Activated T-helper 2 cell treated with anti-CD3 and anti-CD28 coated beads, Interferon-gamma antibody, Interleukin-2, Interleukin-4, amounts not matched to agents 10 μg/mL and 5 μg/mL and 100 μg/mL, durations not matched to agents 14 hours and 24 hours and 36 hours (primary cell): ENCODE results near the gene PSMA7. TPM values are rescaled to one million over a fixed set of nuclear protein-coding genes. Genes with fewer than 3 reads are reported as not detected.

Experiments used
- DNase-seq: peaks from one replicate; pipeline ENCODE4 v3.0.0; 2021; ENCODE audit warnings: low spot score
- H3K27ac Mint-ChIP-seq: one replicate; pipeline ENCODE4 v1.8.0; 2021; ENCODE audit warnings: mixed read lengths
- H3K27me3 Mint-ChIP-seq: one replicate; pipeline ENCODE4 v1.8.0; 2021; ENCODE audit warnings: low read depth, mixed read lengths
- H3K36me3 Mint-ChIP-seq: one replicate; pipeline ENCODE4 v1.8.0; 2021; ENCODE audit warnings: low read depth, mixed read lengths
- H3K4me1 Mint-ChIP-seq: one replicate; pipeline ENCODE4 v1.8.0; 2021; ENCODE audit warnings: low read depth, mixed read lengths
- H3K4me3 Mint-ChIP-seq: one replicate; pipeline ENCODE4 v1.8.0; 2021; ENCODE audit warnings: low read depth, mild to moderate bottlenecking, moderate library complexity, mixed read lengths
- H3K9me3 Mint-ChIP-seq: one replicate; pipeline ENCODE4 v1.8.0; 2021; ENCODE audit warnings: mixed read lengths
- intact Hi-C: fragments of 100-400 bp; cut with micrococcal nuclease; formaldehyde crosslinking; loops from one replicate; pipeline ENCODE4 v1.15.1; 2023
- total RNA-seq: library from RNA; stranded (reverse); gene quantifications from 2 replicates; pipeline ENCODE4 v1.2.3, GENCODE V29; 2022

PSMA7 gene
- total RNA-seq, 1 donor from 2014 or later, result 405 TPM

DNA sequence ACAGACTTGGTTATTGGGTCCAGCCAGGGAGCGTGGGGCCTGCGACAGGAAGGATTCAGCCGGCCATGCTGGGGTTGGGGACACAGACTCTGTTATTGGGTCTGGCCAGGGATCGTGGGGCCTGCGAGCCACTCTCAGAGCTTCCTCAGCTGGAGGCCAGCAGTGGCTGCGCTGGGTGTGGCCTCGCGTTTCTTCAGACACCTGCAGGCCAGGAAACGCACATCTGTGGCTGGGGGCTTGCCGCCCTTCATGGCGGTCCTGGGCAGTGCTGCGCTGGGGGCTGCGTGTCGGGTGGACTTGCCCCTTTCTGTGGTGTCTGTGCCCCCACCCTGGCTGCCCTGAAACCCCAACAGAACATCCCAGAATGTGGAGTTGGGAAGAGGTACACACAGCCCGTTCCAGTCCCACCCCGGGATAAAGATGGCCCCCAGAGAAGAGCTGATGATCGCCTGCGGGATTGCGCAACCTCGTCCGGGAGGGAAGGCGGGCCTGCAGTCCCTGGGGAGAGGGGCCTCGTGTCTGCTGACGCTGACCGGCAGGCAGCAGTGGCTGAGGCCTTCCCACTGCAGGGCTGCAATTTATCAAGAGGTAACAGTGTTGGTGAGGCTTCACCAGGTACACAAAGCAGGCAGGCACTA lies 22.7 kb upstream of the PSMA7 start:
- H3K27me3 Mint-ChIP-seq, result no peaks in the 10 kb centered on the region
- no peaks in the 10 kb centered on the region for H3K4me1 Mint-ChIP-seq
- intact Hi-C loops, result no loop called here
- DNase-seq, result no peak
- H3K36me3 Mint-ChIP-seq, result peaks cover 26% of the 10 kb centered on the region
- H3K4me3 Mint-ChIP-seq, result no peak overlapping the region
- no peaks in the 10 kb centered on the region for H3K9me3 Mint-ChIP-seq
- H3K27ac Mint-ChIP-seq, result no peak overlapping the region

DNA sequence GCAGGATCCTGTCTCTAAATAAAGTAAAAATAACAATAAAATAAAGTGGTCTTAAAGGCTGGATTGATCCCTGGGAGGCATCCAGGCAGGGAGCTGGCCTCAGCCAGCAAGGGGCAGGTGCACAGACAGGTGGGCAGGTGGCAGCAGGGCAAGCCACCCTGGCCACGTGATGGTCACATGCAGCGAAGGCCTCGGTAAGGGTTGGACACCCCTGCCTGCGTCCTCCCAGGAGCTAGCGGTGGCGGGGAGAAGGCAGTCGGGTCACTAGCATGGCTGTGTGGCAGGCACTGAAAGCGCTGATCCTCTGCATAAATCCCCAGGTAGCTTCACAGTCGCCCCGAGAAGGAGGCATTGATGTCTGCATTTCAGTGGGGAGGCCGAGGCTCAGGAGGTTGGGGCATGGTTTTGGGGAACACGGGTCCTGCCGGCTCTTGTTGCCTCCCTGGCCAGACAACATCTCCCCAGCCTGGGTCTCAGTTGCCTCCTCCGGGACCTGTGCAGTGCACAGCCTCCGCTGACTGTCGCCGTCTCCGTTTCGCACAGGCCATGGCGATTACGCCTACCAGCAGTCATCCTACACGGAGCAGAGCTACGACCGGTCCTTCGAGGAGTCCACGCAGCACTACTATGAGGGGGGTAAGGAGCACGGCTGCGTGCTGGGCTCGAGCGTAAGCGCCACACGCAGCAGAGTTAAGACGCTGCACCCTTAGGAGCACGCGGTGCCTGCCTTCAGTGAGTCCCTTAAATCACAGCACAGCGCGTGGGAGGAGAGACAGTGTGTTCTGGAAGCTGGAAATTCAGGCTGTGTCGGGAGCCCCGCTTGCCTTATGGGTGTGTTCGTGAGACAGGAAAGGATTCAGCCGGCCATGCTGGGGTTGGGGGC lies 21.9 kb upstream of the PSMA7 start:
- H3K36me3 Mint-ChIP-seq, result peaks cover 30% of the 10 kb centered on the region
- H3K4me1 Mint-ChIP-seq, result peaks cover 3% of the 10 kb centered on the region
- intact Hi-C loops, result no loop called here
- no peaks in the 10 kb centered on the region for H3K27me3 Mint-ChIP-seq
- H3K27ac Mint-ChIP-seq, result no peak overlapping the region
- no peak overlapping the region for H3K4me3 Mint-ChIP-seq
- H3K9me3 Mint-ChIP-seq, result no peaks in the 10 kb centered on the region
- DNase-seq, result no peak

DNA sequence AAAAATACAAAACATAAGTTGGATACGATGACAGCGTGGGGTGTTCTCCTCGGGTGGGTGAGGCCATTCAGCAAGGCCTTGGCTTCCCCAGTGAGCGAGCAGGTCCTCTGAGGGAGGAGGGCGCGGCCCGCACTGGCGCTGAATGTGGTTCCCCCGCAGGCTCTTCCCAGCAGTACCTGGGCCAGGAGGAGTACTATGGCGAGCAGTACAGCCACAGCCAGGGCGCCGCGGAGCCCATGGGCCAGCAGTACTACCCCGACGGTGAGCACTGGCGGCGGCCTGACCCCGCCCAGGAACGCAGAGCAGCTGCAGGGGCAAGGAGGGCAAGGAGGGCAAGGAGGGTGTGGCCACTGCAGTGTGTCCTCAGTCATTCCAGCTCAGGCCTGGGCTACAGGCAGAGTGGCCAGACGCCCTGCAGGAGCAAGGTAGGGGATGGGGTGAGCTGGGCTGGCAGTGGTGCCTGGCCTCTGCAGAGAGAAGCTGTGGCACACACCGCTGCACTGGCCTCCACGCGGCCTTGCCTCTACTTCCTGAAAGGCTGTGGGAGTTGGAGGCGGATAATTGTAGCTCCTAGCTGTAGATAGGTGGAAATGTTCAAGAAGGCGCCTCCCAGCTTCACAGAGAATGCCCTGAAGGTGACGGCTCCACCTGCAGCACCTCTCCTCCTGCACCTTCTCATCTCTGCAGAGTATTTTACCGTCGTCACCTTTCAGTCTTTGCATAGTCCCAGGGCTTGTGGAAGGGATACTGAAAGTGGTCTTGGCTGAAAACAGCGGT lies 21.0 kb upstream of the PSMA7 start:
- no peak overlapping the region for H3K27ac Mint-ChIP-seq
- H3K4me1 Mint-ChIP-seq, result peaks cover 10% of the 10 kb centered on the region
- intact Hi-C loops, result no loop called here
- no peak for DNase-seq
- peaks cover 36% of the 10 kb centered on the region for H3K36me3 Mint-ChIP-seq
- no peak overlapping the region for H3K4me3 Mint-ChIP-seq
- H3K27me3 Mint-ChIP-seq, result no peaks in the 10 kb centered on the region
- no peaks in the 10 kb centered on the region for H3K9me3 Mint-ChIP-seq

DNA sequence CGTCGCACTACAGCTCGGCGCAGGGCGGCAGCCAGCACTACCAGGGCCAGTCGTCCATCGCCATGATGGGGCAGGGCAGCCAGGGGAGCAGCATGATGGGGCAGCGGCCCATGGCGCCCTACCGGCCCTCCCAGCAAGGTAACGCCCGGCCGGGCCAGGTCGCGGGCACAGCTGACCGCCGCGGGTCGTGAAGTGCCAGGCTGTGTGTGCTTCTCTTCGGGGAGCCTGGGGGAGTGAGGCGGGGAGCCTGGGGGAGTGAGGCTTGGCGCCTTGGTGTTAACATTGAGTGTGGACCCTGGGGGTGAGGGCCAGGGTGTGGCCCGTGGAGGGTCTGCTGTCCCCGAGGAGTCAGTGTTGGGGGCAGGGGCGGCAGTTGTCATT lies 20.3 kb upstream of the PSMA7 start:
- H3K36me3 Mint-ChIP-seq, result peaks cover 38% of the 10 kb centered on the region
- no peak for DNase-seq
- no peak overlapping the region for H3K4me3 Mint-ChIP-seq
- no peaks in the 10 kb centered on the region for H3K27me3 Mint-ChIP-seq
- no peaks in the 10 kb centered on the region for H3K9me3 Mint-ChIP-seq
- no peak overlapping the region for H3K27ac Mint-ChIP-seq
- peaks cover 10% of the 10 kb centered on the region for H3K4me1 Mint-ChIP-seq
- intact Hi-C loops, result no loop called here

DNA sequence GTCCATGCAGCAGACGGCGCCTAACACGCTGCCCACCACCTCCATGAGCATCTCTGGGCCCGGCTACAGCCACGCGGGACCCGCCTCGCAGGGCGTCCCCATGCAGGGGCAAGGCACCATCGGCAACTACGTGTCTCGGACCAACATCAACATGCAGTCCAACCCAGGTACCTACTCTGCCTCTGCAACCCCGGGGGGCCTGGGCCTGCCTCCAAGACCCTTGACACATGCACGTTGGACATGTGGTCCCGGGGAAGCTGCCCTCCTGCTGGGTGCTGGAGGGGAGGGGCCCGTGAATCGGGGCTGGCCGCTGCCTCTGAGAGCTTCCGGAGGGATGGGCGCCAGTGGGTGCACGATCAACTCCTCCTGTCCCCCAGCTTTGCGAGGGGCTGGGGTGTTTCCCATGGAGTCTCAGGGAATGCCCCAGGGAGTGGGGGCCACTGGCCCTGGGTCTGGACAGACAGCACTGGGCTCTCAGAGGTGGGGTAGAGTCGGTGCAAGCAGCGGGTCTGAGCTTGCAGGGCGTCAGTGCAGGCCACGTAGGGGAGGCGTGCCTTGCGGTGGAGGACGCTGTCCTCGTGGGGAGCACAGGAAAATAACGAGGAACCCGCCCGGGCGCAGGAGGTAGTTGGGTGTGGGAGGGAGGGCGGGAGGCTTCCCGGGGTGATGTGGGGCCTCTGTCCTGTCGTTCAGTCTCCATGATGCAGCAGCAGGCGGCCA lies 19.7 kb upstream of the PSMA7 start:
- H3K27me3 Mint-ChIP-seq, result no peaks in the 10 kb centered on the region
- H3K36me3 Mint-ChIP-seq, result peaks cover 36% of the 10 kb centered on the region
- no peak for DNase-seq
- intact Hi-C loops, result no loop called here
- no peak overlapping the region for H3K27ac Mint-ChIP-seq
- H3K9me3 Mint-ChIP-seq, result no peaks in the 10 kb centered on the region
- H3K4me1 Mint-ChIP-seq, result peaks cover 10% of the 10 kb centered on the region
- no peak overlapping the region for H3K4me3 Mint-ChIP-seq

DNA sequence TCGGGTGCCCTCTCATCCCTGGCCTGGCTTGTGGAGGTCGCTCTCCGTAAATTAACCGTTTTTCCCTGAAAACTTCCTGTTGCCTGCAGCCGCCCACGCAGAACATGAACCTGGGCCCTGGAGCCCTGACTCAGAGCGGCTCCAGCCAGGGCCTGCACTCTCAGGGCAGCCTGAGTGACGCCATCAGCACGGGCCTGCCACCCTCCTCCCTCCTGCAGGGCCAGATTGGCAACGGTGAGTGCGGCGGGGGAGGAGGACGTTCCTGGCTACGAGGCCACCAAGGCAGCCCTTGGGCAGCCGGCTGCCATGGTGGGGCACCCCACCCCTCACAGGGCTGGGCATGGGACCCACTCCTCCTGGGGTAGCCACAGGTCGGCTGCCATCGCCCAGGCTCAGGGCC lies 18.2 kb upstream of the PSMA7 start:
- Mint-ChIP-seq H3K27me3 (no peaks in the 10 kb centered on the region), H3K4me1 (peaks cover 10% of the 10 kb centered on the region), H3K4me3 (no peak overlapping the region), H3K27ac (no peak overlapping the region), H3K9me3 (no peaks in the 10 kb centered on the region), H3K36me3 (peaks cover 34% of the 10 kb centered on the region)
- intact Hi-C loops, result loop anchor here (2.0 kb wide), 1 partner anchor 19 kb away; the partner anchor contains the start of genes PSMA7 and SS18L1
- no peak for DNase-seq

DNA sequence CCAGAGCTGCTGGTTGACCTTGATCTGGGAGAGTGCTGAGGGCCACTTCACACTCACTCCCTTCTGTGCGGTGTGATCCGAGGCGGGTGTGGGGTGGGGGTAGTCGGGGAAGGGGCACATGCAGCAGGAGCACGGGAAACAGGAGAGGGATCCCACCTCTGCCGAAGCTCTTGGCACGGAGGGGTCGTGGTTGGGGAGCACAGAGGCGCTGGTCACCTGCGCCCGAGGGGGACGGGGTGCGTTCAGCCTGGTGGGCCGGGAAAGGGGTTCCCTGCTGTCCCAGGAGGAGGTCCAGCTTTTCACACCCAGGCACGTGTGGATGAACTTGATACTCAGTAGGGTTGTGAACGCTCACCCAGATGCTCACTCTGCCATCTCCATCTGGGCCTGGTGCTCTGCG lies 17.7 kb upstream of the PSMA7 start:
- no peaks in the 10 kb centered on the region for H3K9me3 Mint-ChIP-seq
- intact Hi-C loops, result loop anchor here (2.0 kb wide), 1 partner anchor 18 kb away; the partner anchor contains the start of genes PSMA7 and SS18L1
- no peak for DNase-seq
- H3K36me3 Mint-ChIP-seq, result peaks cover 31% of the 10 kb centered on the region
- no peak overlapping the region for H3K4me3 Mint-ChIP-seq
- no peaks in the 10 kb centered on the region for H3K27me3 Mint-ChIP-seq
- no peak overlapping the region for H3K27ac Mint-ChIP-seq
- H3K4me1 Mint-ChIP-seq, result peaks cover 10% of the 10 kb centered on the region

DNA sequence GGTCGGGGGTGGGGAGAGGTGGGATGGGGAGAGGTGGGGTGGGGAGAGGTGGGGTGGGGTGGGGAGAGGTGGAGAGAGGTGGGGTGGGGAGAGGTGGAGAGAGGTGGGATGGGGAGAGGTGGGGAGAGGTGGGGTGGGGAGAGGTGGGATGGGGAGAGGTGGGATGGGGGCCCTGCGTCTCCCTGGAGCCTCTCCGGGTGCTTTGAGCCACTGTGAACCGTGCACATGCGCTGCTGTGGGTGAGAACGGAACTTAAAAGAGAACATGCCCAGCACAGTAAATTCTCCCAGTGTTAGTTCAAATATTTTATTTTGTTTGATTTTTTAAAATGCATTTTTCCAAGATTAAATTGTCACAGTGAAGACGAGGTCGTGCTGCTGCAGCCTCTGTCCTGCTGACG lies 17.1 kb upstream of the PSMA7 start:
- Mint-ChIP-seq H3K36me3 (peaks cover 33% of the 10 kb centered on the region), H3K9me3 (no peaks in the 10 kb centered on the region), H3K27me3 (no peaks in the 10 kb centered on the region), H3K4me1 (peaks cover 10% of the 10 kb centered on the region), H3K4me3 (no peak overlapping the region), H3K27ac (no peak overlapping the region)
- DNase-seq, result no peak
- intact Hi-C loops, result loop anchor here (2.0 kb wide), 1 partner anchor 17 kb away; the partner anchor contains the start of genes PSMA7 and SS18L1

DNA sequence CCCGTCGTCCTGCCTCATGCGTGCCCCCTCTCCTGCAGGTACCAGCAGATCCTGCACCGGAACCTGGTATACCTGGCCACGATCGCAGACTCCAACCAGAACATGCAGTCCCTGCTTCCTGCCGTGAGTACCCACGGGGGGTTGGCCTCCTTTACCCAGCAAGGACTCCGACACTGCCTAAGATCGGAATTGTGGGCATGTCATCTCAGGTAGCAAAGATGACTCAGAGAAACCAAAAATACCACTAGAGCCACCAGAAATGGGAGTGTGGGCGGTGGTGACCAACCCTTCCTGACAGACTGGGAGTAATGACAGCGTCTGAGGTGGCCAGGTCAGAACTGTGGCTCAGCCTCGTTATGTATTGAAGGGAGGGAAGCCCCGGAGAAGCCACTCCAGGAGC lies 16.6 kb upstream of the PSMA7 start:
- Mint-ChIP-seq H3K9me3 (no peaks in the 10 kb centered on the region), H3K27me3 (no peaks in the 10 kb centered on the region), H3K4me1 (peaks cover 10% of the 10 kb centered on the region), H3K36me3 (peaks cover 33% of the 10 kb centered on the region), H3K27ac (peak overlapping the region; percentile 35), H3K4me3 (peak overlapping the region; percentile 30)
- intact Hi-C loops, result loop anchor here (2.0 kb wide), 1 partner anchor 17 kb away; the partner anchor contains the start of genes PSMA7 and SS18L1
- peak; percentile 24 for DNase-seq

DNA sequence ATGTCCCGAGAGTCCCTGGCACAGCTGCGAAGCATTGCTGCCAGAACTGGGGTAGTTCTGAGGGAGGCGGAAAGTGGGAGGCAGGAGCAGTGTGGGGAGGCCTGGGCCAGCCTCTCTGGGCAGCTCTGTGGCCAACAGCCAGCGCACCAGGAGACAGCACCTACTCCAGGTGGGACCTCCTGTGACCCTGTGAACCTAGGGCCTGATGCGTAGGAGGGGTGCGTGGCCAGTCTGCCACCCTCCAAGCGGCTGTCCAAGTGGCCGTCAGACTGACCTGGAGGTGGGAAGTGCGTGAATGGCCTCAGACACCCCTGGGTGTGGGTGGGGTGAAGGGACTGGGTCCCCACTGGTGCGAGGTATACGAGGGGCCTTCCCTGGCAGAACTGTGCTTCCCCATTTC lies 15.9 kb upstream of the PSMA7 start:
- no peak overlapping the region for H3K4me3 Mint-ChIP-seq
- H3K27ac Mint-ChIP-seq, result no peak overlapping the region
- intact Hi-C loops, result no loop called here
- peaks cover 10% of the 10 kb centered on the region for H3K4me1 Mint-ChIP-seq
- H3K27me3 Mint-ChIP-seq, result no peaks in the 10 kb centered on the region
- peaks cover 36% of the 10 kb centered on the region for H3K36me3 Mint-ChIP-seq
- no peak for DNase-seq
- H3K9me3 Mint-ChIP-seq, result no peaks in the 10 kb centered on the region

DNA sequence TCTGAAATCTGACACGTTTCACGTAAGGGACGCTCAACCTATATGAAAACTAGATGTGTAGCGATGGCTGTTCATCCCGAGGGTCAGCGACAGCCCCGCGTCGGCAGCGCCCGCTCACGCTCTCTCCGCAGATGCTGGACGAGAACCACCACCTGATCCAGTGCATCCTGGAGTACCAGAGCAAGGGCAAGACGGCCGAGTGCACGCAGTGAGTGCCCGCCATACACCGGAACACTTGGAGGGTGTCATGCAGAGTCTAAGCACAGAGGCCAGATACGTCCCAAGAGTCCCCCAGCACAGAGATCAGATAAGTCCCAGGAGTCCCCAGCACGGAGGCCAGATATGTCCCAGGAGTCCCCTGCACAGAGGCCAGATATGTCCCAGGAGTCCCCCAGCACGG lies 15.3 kb upstream of the PSMA7 start:
- no peak for DNase-seq
- Mint-ChIP-seq H3K36me3 (peaks cover 36% of the 10 kb centered on the region), H3K4me3 (no peak overlapping the region), H3K4me1 (peaks cover 10% of the 10 kb centered on the region), H3K27ac (no peak overlapping the region), H3K27me3 (no peaks in the 10 kb centered on the region), H3K9me3 (peaks cover 5% of the 10 kb centered on the region)
- intact Hi-C loops, result no loop called here

DNA sequence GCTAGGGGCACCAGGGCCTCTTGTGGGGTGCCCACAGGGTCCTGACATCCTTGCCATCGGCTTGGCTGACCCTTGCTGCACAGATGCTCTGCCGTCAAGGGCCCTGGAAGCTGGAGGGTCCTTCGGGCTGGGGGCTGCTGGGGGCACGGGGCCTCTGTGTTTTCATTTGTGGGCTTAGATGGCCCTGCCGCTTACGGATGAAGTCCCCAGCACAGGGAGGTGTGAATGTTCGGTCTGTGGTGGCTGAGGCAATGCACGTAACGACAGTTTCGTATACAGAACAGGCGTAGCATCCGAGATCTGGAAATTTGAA lies 14.8 kb upstream of the PSMA7 start:
- H3K4me1 Mint-ChIP-seq, result peaks cover 10% of the 10 kb centered on the region
- intact Hi-C loops, result no loop called here
- H3K27me3 Mint-ChIP-seq, result no peaks in the 10 kb centered on the region
- no peak for DNase-seq
- peaks cover 40% of the 10 kb centered on the region for H3K36me3 Mint-ChIP-seq
- no peak overlapping the region for H3K27ac Mint-ChIP-seq
- peaks cover 10% of the 10 kb centered on the region for H3K9me3 Mint-ChIP-seq
- no peak overlapping the region for H3K4me3 Mint-ChIP-seq
